Ishikawa (cell line): Measurements from ENCODE around the gene TYRP1.

Experiments
- CEBPB ChIP-seq: IDR thresholded peaks from 2 replicates; pipeline ENCODE4 v1.6.1; 2012
- CREB1 ChIP-seq: IDR thresholded peaks from 2 replicates; pipeline ENCODE4 v1.6.1; 2012; ENCODE audit warnings: low read depth
- EGR1 ChIP-seq: IDR thresholded peaks from 2 replicates; pipeline ENCODE4 v1.6.1; 2012
- EP300 ChIP-seq: IDR thresholded peaks from 2 replicates; pipeline ENCODE4 v1.6.1; 2012; ENCODE audit warnings: borderline replicate concordance
- FOXM1 ChIP-seq: IDR thresholded peaks from 2 replicates; pipeline ENCODE4 v1.6.1; 2012; ENCODE audit warnings: low read depth, borderline replicate concordance
- MAX ChIP-seq: IDR thresholded peaks from 2 replicates; pipeline ENCODE4 v1.6.1; 2012
- NFIC ChIP-seq: IDR thresholded peaks from 2 replicates; pipeline ENCODE4 v1.6.1; 2012
- RAD21 ChIP-seq: IDR thresholded peaks from 2 replicates; pipeline ENCODE4 v1.6.1; 2012; ENCODE audit warnings: low read depth
- REST ChIP-seq: IDR thresholded peaks from 2 replicates; pipeline ENCODE4 v1.6.1; 2012; ENCODE audit warnings: low read depth, mild to moderate bottlenecking
- TAF1 ChIP-seq: IDR thresholded peaks from 2 replicates; pipeline ENCODE4 v1.6.1; 2012; ENCODE audit warnings: low read depth, mild to moderate bottlenecking
- TCF12 ChIP-seq: IDR thresholded peaks from 2 replicates; pipeline ENCODE4 v1.6.1; 2012; ENCODE audit warnings: low read depth
- USF1 ChIP-seq: IDR thresholded peaks from 2 replicates; pipeline ENCODE4 v1.6.1; 2012
- YY1 ChIP-seq: IDR thresholded peaks from 2 replicates; pipeline ENCODE4 v1.6.1; 2012; ENCODE audit warnings: low read depth
- ZBTB7A ChIP-seq: IDR thresholded peaks from 2 replicates; pipeline ENCODE4 v1.6.1; 2012; ENCODE audit warnings: low read depth

TYRP1 gene

GRCh38 chr9:12716823-12717600 lies 23.8 kb downstream of the TYRP1 start:
- TF ChIP-seq RAD21 (no peak), USF1 (no peak), CEBPB (no peak), YY1 (no peak), REST (no peak), EGR1 (no peak), FOXM1 (no peak), TAF1 (no peak), TCF12 (no peak), MAX (no peak), CREB1 (no peak)

- TF ChIP-seq TCF12 (no peak), CEBPB (no peak), EP300 (no peak), ZBTB7A (no peak), EGR1 (no peak), NFIC (no peak), YY1 (no peak)
These were observed 24.7 kb downstream of the TYRP1 start for GRCh38 chr9:12717907-12718306.

GRCh38 chr9:12718482-12719026 lies 25.4 kb downstream of the TYRP1 start:
- no peak for TF ChIP-seq YY1
- TF ChIP-seq NFIC: no peak

- TF ChIP-seq RAD21 (peak; percentile 54), CEBPB (no peak), ZBTB7A (no peak)
These were observed 26.2 kb downstream of the TYRP1 start for GRCh38 chr9:12719431-12719830.

- TF ChIP-seq TAF1 (no peak), EP300 (no peak), NFIC (no peak), ZBTB7A (no peak), YY1 (no peak), MAX (no peak), REST (no peak), CEBPB (no peak)
These were observed 27.4 kb downstream of the TYRP1 start for GRCh38 chr9:12720551-12720950.

GRCh38 chr9:12722131-12722530 lies 28.9 kb downstream of the TYRP1 start:
- TF ChIP-seq EGR1: no peak

- TF ChIP-seq TAF1: no peak
- no peak for TF ChIP-seq NFIC
- TF ChIP-seq RAD21: peak; percentile 67
- TF ChIP-seq EGR1: no peak
- TF ChIP-seq TCF12: no peak
- TF ChIP-seq EP300: no peak
- TF ChIP-seq FOXM1: no peak
- no peak for TF ChIP-seq USF1
These were observed 30.3 kb downstream of the TYRP1 start for GRCh38 chr9:12723409-12724028.
